ENCODE results near the gene RNF151.
"Not testable (repeated sequence)": the region's sequence is repeated elsewhere in the genome, so short reads cannot be mapped to it uniquely, and the experiment has no call there.

The RNF151 gene

DNA sequence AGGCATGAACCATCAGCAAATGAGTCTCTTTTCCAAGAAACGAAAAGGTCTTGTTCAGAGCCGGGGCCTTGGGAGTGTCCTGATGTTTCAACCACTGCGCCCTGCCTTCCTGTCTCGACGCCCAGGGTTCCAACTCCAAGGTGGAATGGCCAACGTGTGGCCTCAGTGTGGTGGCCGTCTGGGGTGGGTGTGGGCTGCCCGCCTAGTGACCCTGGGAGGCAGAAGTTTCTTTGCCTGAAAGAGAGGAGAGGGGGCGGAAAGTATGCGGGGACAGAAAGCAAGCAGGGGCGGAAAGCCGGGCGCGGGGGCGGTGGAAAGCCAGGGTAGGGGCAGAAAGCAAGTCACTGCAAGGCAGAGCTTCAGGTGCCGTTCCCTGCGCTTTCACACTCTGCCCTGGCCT, 27.7 kb upstream of the RNF151 start:
- no peak for DNase-seq (ENCODE audit: low spot score)

DNA sequence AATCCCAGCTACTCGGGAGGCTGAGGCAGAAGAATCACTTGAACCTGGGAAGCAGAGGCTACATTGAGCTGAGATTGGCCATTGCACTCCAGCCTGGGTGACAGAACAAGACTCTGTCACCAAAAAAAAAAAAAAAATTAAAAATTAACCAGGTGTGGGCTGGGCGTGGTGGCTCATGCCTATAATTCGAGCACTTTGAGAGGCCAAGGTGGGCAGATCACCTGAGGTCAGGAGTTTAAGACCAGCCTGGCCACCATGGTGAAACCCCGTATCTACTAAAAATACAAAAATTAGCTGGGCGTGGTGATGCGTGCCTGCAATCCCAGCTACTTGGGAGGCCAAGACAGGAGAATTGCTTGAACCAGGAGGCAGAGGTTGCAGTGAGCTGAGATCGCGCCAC, 26.8 kb upstream of the RNF151 start:
- DNase-seq (ENCODE audit: low spot score): not testable (repeated sequence)

GRCh38 chr16:1940273-1941161, 26.1 kb upstream of the RNF151 start:
- peak; percentile 60 for DNase-seq (ENCODE audit: low spot score)

DNA sequence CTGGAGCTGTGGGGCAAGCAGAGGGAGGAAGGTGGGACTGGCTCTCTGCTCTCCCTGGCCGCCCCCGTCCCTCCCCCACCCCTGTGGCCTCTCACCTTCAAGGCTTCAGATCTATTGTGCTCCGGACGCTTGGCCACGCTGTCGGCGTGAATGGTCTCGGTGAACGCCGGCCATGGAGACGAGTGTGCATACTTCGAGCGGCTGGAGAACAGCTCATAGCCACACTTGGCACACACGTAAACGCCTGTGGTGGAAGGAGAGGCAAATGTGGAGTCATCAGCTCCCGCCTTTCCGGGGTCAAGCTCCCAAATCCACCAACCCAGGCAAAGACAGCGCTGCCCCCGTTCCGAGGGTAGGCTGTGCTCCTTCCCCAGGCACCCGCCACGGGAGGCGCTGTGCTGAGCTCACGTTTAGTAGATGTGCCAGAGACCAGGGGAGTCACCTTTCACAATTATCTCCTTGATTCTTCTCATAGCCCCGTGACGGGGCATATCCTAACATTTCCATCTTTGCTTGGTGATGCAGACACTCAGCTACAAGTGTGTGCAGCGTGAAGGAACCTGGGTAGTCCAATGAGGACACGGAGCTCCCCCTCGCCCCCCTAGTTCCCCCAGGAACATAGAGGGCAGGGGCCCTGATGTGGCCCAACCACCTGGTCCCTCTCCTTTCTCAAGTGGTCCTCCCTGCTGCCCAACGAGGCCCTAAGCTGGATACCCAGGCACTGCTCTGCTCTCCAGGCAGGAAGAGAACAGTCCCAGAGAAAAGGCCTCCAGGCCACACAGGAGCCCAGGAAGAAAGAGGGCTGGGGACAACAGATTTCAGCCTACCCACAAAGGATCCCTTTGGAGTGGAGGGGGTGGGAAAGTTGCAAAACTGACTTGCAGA, 25.3 kb upstream of the RNF151 start:
- peak; percentile 78 for DNase-seq (ENCODE audit: low spot score)

- DNase-seq (ENCODE audit: low spot score): no peak
These were observed 24.4 kb upstream of the RNF151 start for GRCh38 chr16:1942047-1942809.

DNA sequence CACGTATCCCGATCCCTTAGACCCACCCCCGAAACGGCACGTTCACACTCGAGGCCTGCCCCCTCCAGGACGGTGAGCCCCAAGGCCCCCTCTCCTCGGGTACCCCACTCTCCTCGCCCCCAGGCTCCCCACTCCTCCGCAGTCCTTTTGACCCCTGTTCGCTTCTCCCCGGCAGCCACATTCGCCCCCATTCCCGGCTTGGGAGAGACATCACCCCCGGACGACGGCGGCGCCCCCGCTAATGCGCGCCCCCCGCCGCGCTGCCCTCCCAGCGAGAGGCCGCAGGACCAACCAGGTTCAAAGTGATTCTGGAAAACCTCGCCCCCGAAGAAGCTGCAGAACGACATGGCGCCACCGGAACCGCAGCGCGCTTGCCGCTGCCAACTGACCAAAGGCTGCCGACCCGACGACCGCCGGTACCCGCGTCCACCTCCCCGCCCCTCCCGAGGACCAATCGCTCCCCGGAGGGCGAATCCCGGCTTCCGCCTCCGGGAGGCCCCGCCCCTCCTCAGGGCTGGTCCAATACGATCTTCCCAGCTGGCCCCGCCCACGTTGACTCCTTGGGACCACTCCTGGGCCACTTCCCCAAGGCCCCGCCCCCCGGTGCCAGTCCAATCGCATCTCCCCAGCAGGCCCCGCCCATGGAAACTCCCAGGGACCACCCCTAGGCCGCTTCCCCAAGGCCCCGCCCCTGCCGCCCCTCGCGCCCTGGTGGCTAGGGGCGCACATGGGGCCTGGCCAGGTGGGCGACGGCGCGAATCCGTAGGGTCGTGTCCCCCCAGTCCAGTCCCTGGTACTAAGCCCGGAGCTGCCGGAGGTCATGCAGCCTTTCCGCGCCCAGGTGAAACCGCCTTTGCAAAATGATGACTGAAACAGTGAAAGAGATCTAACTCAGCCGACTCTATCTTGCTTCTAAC, 23.6 kb upstream of the RNF151 start, which contains the start of gene MSRB1:
Gene MSRB1, minus strand, starts transcription at position 390 of the 917 bp plus-strand sequence. Its CDS starts 43 bp downstream, at position 347.
- peak; percentile 97 for DNase-seq (ENCODE audit: low spot score)

GRCh38 chr16:1944612-1945199, 21.9 kb upstream of the RNF151 start:
- no peak for DNase-seq (ENCODE audit: low spot score)

GRCh38 chr16:1945559-1946391, 20.9 kb upstream of the RNF151 start:
- no peak for DNase-seq (ENCODE audit: low spot score)

- no peak for DNase-seq (ENCODE audit: low spot score)
These were observed 19.9 kb upstream of the RNF151 start for GRCh38 chr16:1946495-1947368.

- no peak for DNase-seq (ENCODE audit: low spot score)
These were observed 19.3 kb upstream of the RNF151 start for GRCh38 chr16:1947369-1947670.

DNA sequence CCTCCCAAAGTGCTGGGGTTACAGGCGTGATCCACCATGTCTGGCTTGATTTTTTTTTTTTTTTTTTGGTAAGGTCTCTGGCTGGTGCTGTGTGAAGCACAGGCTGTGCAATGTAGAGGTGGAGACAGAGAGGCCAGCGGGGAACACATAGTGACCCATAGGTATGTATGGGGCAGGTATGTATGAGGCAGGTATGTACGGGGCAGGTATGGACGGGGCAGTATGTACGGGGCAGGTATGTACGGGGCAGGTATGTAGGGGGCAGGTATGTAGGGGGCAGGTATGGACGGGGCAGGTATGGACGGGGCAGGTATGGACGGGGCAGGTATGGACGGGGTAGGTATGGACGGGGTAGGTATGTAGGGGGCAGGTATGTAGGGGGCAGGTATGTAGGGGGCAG, 17.1 kb upstream of the RNF151 start:
- no peak for DNase-seq (ENCODE audit: low spot score)

DNA sequence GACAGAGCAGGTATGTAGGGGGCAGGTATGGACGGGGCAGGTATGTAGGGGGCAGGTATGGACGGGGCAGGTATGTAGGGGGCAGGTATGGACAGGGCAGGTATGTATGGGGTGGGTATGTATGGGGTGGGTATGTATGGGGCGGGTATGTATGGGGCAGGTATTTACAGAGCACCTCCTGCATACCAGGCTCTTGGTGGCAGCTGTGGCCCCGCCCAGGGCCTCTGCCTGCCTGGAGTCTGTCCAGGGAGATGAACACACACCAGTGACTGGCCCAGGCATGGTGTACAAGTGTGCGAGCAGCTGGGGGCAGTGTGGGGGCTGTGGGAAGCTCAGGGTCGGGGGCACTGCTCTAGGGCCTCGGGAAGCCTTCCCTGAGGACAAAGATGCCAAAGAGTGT, 16.6 kb upstream of the RNF151 start:
- no peak for DNase-seq (ENCODE audit: low spot score)

DNA sequence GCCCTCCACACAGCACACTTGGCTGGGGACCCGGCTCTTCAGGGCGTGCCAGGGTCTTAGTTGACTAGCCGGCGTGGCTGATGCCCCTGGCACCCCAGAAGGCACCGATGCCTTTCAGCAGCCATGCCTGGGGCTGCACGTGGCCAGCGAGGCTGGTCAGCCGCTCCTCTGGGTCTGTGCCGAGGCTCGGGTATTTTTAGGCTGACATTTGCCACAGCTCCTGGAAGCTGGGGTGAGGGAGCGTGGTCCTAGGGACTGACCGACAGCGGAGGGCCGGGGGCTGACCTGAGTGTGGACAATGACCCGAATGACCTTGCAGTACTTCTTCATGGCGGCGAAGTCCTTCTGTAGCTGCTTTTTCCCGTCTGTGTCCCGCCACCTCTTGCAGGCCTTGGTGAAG, 16.1 kb upstream of the RNF151 start:
- no peak for DNase-seq (ENCODE audit: low spot score)

- DNase-seq (ENCODE audit: low spot score): no peak
These were observed 12.9 kb upstream of the RNF151 start for GRCh38 chr16:1953734-1954133.

- DNase-seq (ENCODE audit: low spot score): not testable (repeated sequence)
These were observed 9.1 kb upstream of the RNF151 start for GRCh38 chr16:1957434-1958142.

DNA sequence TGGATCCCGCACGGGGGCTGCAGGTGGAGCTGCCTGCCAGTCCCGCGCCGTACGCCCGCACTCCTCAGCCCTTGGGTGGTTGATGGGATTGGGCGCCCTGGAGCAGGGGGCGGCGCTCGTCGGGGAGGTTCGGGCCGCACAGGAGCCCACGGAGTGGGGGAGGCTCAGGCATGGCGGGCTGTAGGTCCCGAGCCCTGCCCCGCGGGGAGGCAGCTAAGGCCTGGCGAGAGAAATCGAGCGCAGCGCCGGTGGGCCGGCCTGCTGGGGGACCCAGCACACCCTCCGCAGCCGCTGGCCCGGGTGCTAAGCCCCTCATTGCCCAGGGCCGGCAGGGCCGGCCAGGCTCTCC, 8.5 kb upstream of the RNF151 start:
- not testable (repeated sequence) for DNase-seq (ENCODE audit: low spot score)

DNA sequence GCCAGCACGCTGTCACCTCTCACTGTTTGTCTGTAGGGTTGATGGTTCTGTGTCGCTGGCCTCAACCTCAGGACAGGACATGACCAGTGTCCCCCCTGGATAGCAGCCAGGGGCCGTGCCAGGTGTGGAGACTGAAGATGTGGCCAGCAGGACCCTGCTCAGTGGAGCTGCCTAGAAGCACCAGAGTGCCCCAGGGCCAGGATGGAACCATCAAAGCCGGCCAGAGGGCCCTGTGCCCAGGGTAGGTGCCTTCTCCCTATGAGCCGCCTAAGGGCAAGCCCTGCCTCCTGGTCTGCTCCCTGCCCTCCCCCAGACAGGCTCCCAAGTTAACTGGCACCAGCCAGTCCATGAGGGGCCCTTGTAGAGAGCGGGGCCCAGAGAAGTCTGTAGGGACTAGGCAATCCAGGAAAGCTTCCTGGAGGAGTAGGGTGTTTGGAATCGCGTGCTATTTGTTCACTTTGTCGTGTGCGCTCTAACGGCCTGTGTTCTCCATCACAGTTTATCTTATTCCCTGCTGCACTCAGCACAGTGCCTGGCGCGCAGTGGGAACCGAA, 7.9 kb upstream of the RNF151 start:
- no peak for DNase-seq (ENCODE audit: low spot score)
